ENCODE measurements around the gene MRPL53.

MRPL53 gene

DNA sequence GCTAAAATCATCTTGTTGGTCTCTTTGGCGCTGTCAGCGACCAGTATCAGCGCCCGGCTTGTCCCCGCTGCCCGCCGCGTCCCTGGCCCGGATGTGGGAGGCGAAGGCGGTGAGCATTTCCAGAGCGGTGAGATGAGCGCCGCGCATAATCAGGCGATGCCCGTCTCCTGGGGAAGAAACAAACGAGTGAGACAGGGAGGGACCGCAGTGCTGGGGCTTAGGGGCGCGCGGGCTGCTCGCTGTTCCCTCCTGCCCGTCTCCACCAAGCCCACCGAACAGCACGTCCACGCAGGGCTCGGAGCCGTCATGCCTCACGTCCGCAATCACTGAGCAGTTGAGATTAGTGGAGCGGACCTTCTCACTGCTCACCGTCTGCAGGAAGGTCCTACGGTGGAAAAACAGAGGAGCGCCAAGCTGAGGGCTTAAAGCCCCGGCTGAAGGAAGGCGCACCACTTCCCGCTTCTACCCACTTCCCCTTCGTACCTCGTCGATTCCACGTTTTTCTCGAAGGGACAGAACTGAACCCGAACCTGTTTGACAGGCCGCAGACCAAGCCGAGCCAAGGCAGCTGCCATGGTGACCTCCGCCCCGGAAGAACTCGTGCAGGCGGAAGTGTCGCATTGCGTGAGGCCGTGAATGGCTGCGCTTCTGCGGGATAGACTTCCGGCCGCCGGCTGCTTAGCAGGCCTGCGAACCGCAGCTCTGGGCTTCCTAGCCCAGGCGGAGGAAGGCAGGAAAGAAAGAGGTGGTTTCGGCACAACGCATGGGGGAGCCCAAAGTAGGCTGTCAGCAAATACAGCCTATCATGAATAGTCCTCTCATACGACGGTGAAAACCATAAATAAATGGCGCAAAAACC lies at the start of gene MRPL53:
Gene MRPL53, minus strand, starts transcription at position 595 of the 859 bp plus-strand sequence. Its CDS starts 20 bp downstream, at position 575.
- DNase-seq (ENCODE audit: low spot score): peak; percentile 92

- DNase-seq (ENCODE audit: low spot score): no peak
Measured at GRCh38 chr2:74516650-74517049, 44.2 kb upstream of the MRPL53 start.

DNA sequence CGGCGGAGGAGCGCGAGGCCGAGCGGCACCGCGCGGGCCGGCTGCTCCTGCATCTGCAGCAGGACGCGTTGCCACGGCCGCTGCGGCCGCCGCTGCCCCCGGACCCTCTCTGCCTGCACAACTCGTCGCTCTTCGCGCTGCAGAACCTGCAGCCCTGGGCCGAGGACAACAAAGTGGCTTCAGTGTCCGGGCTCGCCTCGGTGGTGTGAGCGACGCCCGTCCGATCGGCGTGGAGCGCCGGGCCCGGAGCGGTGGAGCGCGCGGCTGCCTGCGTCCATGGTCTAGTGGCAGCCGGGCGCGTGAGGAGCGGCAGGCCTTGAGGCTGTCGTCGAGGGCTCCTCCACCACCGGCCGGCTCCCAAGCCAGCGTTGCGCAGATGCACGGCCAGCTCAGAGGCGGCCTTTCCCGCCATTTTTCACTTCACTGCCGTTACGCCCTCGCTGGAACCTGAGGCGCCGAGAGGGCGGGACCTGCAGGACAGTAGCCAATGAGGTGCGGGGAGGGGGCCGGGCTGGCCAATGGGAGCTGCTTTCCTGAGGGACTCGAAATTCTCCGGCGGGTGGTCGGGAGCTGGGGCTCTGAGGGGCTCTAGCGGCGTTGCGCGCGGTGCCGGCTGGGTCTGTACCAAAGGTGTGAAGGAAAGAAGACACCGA lies 43.6 kb upstream of the MRPL53 start:
- DNase-seq (ENCODE audit: low spot score): no peak

- DNase-seq (ENCODE audit: low spot score): no peak
Measured at GRCh38 chr2:74515271-74515980, 42.9 kb upstream of the MRPL53 start.

DNA sequence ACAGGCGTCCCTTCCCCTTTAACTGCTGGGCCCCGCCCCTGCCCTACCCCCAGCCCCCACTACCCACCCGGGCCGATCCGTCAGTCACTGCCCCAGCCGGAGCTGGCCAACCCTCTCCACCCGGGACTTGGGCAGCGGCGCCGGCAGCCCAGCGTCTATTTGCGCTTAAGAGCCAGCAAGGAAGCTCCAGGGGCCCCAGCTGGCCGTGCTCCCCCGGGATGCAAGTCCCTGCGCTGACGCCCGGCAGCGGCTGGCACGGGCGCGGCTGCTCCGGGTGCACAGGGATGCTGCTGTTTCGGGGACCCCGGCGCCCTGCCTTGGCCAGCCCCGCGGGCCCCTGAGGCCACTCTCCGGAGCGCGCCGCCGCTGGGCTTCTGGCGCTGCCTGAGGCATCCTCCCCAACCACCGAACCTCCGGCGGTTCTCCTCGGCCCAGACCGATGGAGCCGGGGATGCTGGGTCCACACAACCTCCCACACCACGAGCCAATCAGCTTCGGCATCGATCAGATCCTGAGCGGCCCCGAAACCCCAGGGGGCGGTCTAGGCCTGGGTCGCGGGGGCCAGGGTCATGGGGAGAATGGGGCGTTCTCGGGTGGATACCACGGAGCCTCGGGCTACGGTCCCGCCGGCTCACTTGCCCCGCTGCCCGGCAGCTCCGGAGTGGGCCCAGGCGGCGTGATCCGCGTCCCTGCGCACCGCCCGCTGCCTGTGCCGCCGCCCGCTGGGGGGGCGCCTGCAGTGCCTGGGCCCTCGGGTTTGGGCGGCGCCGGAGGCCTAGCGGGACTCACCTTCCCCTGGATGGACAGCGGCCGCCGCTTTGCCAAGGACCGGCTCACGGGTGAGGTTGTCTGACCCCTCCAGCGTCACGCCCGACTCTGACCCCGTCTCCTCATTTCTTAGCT lies 42.1 kb upstream of the MRPL53 start, which contains the start of gene TLX2:
Gene TLX2, plus strand, starts transcription at position 83 of the 903 bp plus-strand sequence. Its CDS starts 357 bp downstream, at position 440.
- DNase-seq (ENCODE audit: low spot score): no peak

GRCh38 chr2:74513605-74514367 lies 41.3 kb upstream of the MRPL53 start:
- DNase-seq (ENCODE audit: low spot score): no peak

DNA sequence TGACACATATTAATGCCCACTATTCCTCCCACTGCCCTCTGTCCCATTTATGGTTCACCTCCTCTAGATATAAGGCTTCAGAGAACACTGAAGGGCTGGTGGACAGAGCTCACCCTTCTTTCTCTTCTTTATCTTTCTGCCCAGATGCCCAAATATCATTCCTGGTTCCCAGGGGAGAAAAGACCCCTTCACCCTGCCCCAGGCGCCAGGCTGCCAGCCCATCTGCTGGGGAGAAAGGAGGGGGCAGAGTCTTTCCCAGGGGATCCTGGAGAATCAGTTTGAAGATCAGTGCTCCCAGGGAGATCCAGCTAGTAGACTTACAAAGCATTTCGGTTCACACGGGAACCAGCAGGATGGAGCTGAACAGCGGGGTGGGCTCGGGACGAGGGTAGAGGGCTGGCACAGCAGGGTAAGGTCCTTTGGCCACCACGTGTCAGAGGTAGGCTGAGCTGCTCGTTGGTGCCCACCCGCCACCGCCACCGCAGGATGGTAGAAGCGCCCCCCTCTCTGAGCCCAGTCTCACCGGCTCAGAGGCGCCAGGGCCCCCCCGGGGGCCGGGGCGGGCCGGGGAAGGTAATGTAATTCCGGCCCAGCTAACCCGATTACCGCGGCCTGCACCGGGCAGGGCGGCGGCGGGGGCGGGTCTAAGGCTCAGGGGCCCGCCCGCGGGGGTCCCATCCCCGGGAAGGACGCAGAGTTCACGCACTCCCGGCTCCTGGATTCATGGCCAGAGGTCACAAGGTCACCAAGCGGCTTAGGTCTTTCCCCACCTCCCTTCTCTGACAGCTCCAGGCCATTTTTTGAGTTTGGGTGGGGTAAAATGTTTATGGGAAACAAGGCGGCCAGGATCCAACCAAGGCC lies 40.5 kb upstream of the MRPL53 start:
- DNase-seq (ENCODE audit: low spot score): no peak

DNA sequence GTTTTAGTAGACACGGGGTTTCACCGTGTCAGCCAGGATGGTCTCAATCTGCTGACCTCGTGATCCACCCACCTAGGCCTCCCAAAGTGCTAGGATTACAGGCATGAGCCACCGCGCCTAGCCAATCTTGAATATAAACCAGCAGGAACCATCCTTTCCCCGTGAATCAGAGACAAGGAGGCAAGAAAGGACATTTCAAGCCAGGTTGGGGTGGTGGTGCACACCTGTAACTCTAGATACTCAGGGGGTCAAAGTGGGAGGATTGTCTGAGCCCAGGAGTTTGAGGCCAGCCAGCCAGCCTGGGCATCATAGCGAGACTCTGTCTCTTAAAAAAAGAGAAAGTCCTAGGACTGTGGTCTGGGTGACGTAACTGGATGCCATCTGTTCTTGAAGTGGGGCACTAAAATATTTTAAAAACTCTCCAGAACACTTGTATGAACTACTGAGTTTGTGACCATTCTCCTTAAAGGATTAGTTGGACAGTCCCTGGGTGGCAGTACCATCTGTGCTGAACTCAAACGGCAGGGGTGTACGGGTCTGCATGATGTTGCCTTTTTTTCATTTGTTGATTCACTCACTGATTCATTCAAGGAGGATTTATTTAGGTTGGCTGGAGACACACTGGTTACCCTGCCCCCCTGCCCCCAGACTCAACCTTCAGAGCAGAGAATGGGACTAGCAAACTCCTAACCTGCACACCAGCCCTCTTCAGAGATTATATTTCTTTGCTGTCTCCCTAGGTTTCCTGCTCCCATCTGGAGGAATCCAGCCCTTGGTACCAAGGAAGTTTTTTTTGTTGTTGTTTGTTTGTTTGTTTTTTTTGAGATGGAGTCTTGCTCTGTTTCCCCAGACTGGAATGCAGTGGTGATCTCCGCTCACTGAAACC lies 38.9 kb upstream of the MRPL53 start:
- DNase-seq (ENCODE audit: low spot score): no peak

DNA sequence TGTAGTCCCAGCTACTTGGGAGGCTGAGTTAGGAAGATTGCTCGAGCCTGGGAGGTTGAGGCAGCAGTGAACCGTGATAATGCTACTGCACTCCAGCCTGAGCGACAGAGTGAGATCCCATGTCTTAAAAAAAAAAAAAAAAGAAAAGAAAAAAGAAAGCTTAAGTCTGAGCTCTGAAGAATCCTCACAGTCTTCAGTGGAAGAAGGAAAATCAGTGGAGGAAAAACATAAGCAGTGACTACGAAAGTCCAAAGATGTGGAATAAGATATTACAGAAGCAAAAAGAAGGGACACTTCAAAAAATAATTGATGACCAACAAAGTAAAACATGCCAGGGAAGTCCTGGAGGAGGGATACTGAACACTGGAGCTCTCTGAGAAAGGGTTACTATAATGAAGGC lies 37.8 kb upstream of the MRPL53 start:
- DNase-seq (ENCODE audit: low spot score): no peak

GRCh38 chr2:74507926-74508520 lies 35.5 kb upstream of the MRPL53 start:
- peak; percentile 11 for DNase-seq (ENCODE audit: low spot score)

DNA sequence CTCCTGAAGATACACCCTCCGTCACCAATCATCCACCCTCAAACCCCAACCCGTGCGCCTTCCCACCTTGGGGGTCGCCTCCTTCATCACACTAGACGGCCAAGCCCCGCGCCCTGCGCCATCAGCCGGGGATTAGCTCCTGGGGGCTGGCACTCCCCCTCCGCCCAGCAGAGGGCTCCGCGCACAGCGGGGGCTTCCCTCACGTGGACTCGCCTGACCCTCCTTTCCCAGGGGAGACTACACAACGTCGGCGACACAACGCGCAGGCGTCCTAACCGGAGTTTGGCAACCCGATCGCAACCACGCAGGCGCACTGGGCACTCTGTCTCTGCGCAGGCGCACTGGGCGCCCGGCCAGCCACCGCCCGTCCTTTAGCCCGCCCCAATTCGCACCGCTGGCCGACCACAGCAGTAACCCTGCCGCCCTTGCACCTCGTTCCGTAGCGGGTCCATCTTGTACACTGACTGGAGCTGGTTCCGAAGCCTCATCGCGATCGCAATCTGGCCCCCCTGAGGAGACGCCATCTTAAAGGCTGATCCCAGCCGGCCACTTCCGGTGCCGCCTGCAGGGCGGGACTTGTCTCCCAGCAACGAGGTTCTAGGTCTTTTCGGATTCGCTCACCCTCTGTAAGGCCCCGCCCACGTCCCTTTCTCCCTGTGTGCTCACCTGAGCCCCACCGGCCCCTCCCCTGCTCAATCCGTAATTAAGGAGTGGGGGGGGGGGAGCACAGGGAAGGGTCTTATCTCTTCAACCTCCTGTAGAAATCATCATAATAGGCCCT lies 34.9 kb upstream of the MRPL53 start, which contains the start of gene PCGF1:
Gene PCGF1, minus strand, starts transcription at position 551 of the 781 bp plus-strand sequence. Its CDS starts 27 bp downstream, at position 524.
- DNase-seq (ENCODE audit: low spot score): peak; percentile 99

DNA sequence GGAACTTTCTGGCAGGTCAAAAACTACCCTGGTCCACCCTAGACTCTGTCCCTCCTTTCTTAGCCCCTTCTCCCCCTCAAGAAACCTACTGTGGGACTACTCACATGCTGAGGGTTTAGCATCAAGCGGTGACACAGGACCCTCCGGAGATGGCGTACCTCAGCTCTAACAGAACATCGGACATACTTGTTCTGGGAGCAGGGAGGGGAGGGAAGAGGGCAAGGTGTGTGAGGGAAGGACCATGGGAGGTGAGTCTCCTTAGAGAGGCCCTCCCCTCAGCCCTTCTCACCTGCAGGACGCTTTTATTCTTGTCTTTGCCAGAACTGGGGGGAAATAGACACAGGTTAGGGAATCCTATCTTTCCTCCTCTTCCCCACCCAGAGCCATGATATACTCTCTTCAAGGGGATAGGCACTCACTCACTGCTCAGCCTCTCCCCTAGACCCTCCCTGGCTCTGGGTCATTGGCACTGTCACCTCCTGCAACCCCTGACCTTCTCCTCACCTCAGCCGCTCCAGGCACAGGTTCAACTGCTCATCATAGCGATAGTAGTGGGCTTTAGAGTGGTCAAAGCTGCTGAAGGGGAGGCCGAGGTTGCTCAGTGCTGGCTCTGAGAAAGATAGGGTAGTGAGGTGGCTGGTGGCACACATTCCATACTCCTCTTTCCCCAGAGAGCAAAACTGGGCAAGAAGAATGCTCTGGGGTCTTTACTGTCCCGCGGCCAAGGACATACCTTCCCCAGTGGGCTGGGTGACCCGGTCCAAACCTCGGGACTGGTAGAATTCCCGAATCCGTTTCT lies 33.2 kb upstream of the MRPL53 start:
- no peak for DNase-seq (ENCODE audit: low spot score)

DNA sequence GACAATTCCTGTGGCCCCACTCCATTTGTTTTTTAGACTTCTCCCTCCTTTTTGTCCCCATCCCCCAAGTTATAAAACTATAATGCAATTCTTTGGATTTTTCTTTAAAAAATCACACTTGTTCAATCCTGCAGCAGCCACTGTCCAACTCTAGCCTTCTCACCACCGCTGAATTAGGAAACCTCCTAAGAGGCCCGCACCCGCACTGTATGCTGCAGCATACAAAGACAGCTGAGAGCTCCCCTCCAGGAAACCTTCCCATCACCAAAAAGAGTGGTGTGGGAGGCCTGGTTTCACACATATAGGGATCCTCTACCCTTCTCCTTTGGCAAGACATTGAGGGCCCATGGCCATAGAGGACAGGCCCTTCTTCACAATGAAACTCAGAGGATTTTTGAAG lies 32.1 kb upstream of the MRPL53 start:
- DNase-seq (ENCODE audit: low spot score): no peak

DNA sequence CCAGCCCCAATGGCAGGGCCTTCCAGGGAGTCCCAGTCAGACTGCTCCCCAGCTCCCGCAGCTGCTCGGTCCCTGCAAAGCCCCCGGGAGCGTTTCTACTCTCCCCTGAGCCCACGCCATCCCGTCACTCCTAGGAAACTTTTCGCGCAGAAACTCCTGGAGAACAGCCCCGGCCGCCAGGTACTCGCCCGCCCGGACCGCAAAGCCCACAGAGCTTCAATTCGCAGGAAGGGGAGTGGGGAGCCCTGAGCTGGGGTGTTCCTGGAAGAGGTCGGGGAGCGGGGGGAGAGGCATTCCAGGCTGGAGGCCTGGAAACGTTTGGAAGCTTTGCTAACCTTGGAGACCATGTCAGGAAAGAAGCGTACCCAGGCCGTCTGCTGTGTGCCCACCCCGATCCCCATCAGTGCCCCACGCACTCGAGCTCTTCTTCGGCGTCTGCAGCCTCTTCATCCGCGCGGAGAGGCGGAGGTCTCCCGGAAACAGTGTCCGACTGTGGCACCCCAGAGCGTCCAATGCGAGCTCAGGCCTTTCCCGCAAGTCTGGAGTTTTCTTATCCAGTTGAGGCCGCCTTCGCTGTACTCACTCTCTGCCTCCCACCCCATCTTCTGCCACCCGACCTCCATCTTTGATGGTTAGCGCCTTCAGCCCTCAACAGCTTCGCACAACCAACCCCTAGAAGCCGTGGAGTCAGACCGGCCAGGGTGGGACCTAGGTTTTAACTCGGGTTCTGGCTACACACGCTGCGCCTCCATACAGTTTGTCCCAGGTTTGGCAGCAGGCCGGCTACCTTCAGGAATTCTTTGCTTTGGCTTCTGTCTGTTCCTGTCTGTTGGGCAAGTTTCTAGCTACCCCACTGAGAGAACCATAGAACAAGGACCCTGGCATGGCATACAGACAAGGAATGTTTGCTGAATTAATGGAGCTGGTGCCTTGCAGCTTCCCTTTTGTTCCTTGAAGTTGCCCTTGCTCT lies 31.3 kb upstream of the MRPL53 start:
- DNase-seq (ENCODE audit: low spot score): no peak
